ENCODE results near the gene XNDC1N.

XNDC1N gene

GRCh38 chr11:71927820-71928736 lies at the start of gene XNDC1N:
Gene XNDC1N, minus strand, starts transcription at chr11:71928594. Its CDS starts 5,241 bp downstream, at chr11:71923353.
- peak; percentile 77 for DNase-seq

- no peak for DNase-seq
Measured at GRCh38 chr11:71977743-71978418, 49.5 kb upstream of the XNDC1N start.

GRCh38 chr11:71977090-71977489 lies 48.7 kb upstream of the XNDC1N start:
- no peak for DNase-seq

GRCh38 chr11:71976551-71976950 lies 48.2 kb upstream of the XNDC1N start:
- no peak for DNase-seq

GRCh38 chr11:71971680-71972079 lies 43.3 kb upstream of the XNDC1N start:
- DNase-seq = no peak

GRCh38 chr11:71964641-71965040 lies 36.2 kb upstream of the XNDC1N start:
- no peak for DNase-seq

- DNase-seq = no peak
Measured at GRCh38 chr11:71963468-71963867, 35.1 kb upstream of the XNDC1N start.

- DNase-seq = no peak
Measured at GRCh38 chr11:71962428-71963038, 34.1 kb upstream of the XNDC1N start.

- no peak for DNase-seq
Measured at GRCh38 chr11:71955898-71956456, 27.6 kb upstream of the XNDC1N start.

- no peak for DNase-seq
Measured at GRCh38 chr11:71951741-71952310, 23.4 kb upstream of the XNDC1N start.

- no peak for DNase-seq
Measured at GRCh38 chr11:71949034-71949433, 20.6 kb upstream of the XNDC1N start.

GRCh38 chr11:71948314-71949027 lies 20.1 kb upstream of the XNDC1N start:
- no peak for DNase-seq

- no peak for DNase-seq
Measured at GRCh38 chr11:71947498-71947897, 19.1 kb upstream of the XNDC1N start.

GRCh38 chr11:71946144-71946571 lies 17.8 kb upstream of the XNDC1N start:
- DNase-seq = no peak

GRCh38 chr11:71940561-71941219 lies 12.3 kb upstream of the XNDC1N start:
- DNase-seq = no peak

GRCh38 chr11:71937826-71938225 lies 9.4 kb upstream of the XNDC1N start:
- DNase-seq = no peak

GRCh38 chr11:71936825-71937224 lies 8.4 kb upstream of the XNDC1N start:
- DNase-seq = no peak

- DNase-seq = no peak
Measured at GRCh38 chr11:71935338-71935925, 7.0 kb upstream of the XNDC1N start.

GRCh38 chr11:71934213-71934612 lies 5.8 kb upstream of the XNDC1N start:
- DNase-seq = no peak

- no peak for DNase-seq
Measured at GRCh38 chr11:71933141-71933933, 4.9 kb upstream of the XNDC1N start.

- no peak for DNase-seq
Measured at GRCh38 chr11:71931245-71931602, 2.8 kb upstream of the XNDC1N start.

Data from NK-92 treated with Interleukin-12 subunit alpha and Interleukin-12 subunit beta, amount 100 ng/mL, for 24 hours (cell line).